H1 (cell line): Measurements from ENCODE around the gene DOCK9. TPM values are rescaled to one million over a fixed set of nuclear protein-coding genes. Genes with fewer than 3 reads are reported as not detected.

Source experiments
- CTCF ChIA-PET: fragments of 300-600 bp; sonication (Branson Sonifier 250); formaldehyde crosslinking; loops from one replicate; lab custom pipeline; 2021; ENCODE audit not compliant: partially characterized antibody; lab: Charles Lee
- POLR2A ChIA-PET: fragments of 300-600 bp; sonication (Branson Sonifier 250); formaldehyde crosslinking; loops from one replicate; lab custom pipeline; 2021; ENCODE audit warnings: inconsistent platforms; ENCODE audit not compliant: partially characterized antibody; lab: Charles Lee
- DNase-seq, 2 experiments: peaks; one replicate each; pipeline versions ENCODE4 v3.0.0 to v3.0.0-alpha.2; 2010 to 2022; ENCODE audit warnings: low spot score in 2 of 2, low read depth in 1 of 2, mixed read lengths in 1 of 2
- FAIRE-seq: peaks from 2 replicates; lab custom pipeline; 2011; peaks lifted over from hg19 to GRCh38; lab: Jason Lieb, UNC
- H2AFZ ChIP-seq: 2 replicates; pipeline ENCODE4 v1.8.1; 2012; ENCODE audit warnings: low read length, inconsistent platforms
- H2AK5ac ChIP-seq: 2 replicates; pipeline ENCODE4 v1.6.1; 2013; ENCODE audit warnings: low read depth, low read length
- H2BK120ac ChIP-seq: replicated peaks from 2 replicates; pipeline ENCODE3; 2013; ENCODE audit warnings: low read depth, low read length, inconsistent platforms
- H2BK12ac ChIP-seq: 2 replicates; pipeline ENCODE4 v1.6.1; 2013; ENCODE audit warnings: low read depth, low read length
- H2BK15ac ChIP-seq: 2 replicates; pipeline ENCODE4 v1.6.1; 2013; ENCODE audit warnings: low read length
- H2BK20ac ChIP-seq: 2 replicates; pipeline ENCODE4 v1.6.1; 2013; ENCODE audit warnings: low read length
- H2BK5ac ChIP-seq: 2 replicates; pipeline ENCODE4 v1.6.1; 2013; ENCODE audit warnings: low read depth, low read length
- H3K14ac ChIP-seq: 2 replicates; pipeline ENCODE4 v1.6.1; 2013; ENCODE audit warnings: inconsistent platforms; ENCODE audit not compliant: insufficient read length
- H3K18ac ChIP-seq: 2 replicates; pipeline ENCODE4 v1.6.1; 2013; ENCODE audit warnings: low read length; ENCODE audit errors: extremely low read depth
- H3K23ac ChIP-seq: 2 replicates; pipeline ENCODE4 v1.6.1; 2013; ENCODE audit warnings: inconsistent platforms; ENCODE audit not compliant: insufficient read length
- H3K23me2 ChIP-seq: 2 replicates; pipeline ENCODE4 v1.6.1; 2013; ENCODE audit warnings: low read depth, low read length
- H3K27ac ChIP-seq: 2 replicates; pipeline ENCODE4 v1.6.1; 2011; ENCODE audit warnings: low read depth, low read length, inconsistent platforms
- H3K27me3 ChIP-seq, 4 experiments: replicated peaks in 1 of 4; 1 replicate in 1 of 4; 2 replicates in 3 of 4; pipeline versions ENCODE4 v1.6.1 to v1.8.1; 2011 to 2013; ENCODE audit warnings: low read length in 3 of 4, mild to moderate bottlenecking in 3 of 4, inconsistent platforms in 2 of 4, mixed read lengths in 2 of 4, moderate library complexity in 1 of 4; ENCODE audit not compliant: control insufficient read depth in 3 of 4, insufficient read depth in 3 of 4; ENCODE audit errors: extremely low read depth in 1 of 4
- H3K36me3 ChIP-seq, 4 experiments: 2 replicates each; pipeline versions ENCODE4 v1.6.1 to v1.8.1; 2011 to 2013; ENCODE audit warnings: mild to moderate bottlenecking in 4 of 4, low read length in 3 of 4, moderate library complexity in 2 of 4, control low read depth in 1 of 4, inconsistent platforms in 1 of 4; ENCODE audit not compliant: insufficient read depth in 4 of 4, control insufficient read depth in 2 of 4
- H3K4ac ChIP-seq: replicated peaks from 2 replicates; pipeline ENCODE3; 2013; ENCODE audit warnings: low read length, low read depth, mixed read lengths, inconsistent platforms; ENCODE audit not compliant: insufficient read length
- H3K4me1 ChIP-seq, 4 experiments: replicated peaks in 1 of 4; 1 replicate in 1 of 4; 2 replicates in 3 of 4; pipeline versions ENCODE4 v1.6.1 to v1.8.1; 2011 to 2013; ENCODE audit warnings: low read length in 3 of 4, inconsistent platforms in 2 of 4, mixed read lengths in 1 of 4; ENCODE audit not compliant: insufficient read depth in 4 of 4, control insufficient read depth in 3 of 4
- H3K4me2 ChIP-seq, 2 experiments: 2 replicates each; pipeline versions ENCODE4 v1.6.1 to v1.8.1; 2011 to 2013; ENCODE audit warnings: low read depth in 2 of 2, low read length in 2 of 2, control low read depth in 1 of 2, inconsistent platforms in 1 of 2, mild to moderate bottlenecking in 1 of 2; ENCODE audit not compliant: insufficient read depth in 1 of 2
- H3K4me3 ChIP-seq, 4 experiments: fragments of 200-600, 300-600 bp in 1 of 4; sonication (generic), shearing (Covaris generic), sonication (Bioruptor Twin) in 1 of 4; 2 replicates each; pipeline versions ENCODE4 v1.5.1 to v1.8.1; 2011 to 2016; ENCODE audit warnings: low read length in 4 of 4, low read depth in 3 of 4, control low read depth in 2 of 4, inconsistent platforms in 2 of 4, mild to moderate bottlenecking in 2 of 4, mixed read lengths in 1 of 4, moderate library complexity in 1 of 4; ENCODE audit not compliant: insufficient read depth in 2 of 4; ENCODE audit errors: extremely low read depth in 1 of 4
- H3K56ac ChIP-seq: replicated peaks from 2 replicates; pipeline ENCODE3; 2013; ENCODE audit warnings: low read depth, mild to moderate bottlenecking, mixed read lengths, low read length, inconsistent platforms; ENCODE audit not compliant: insufficient read length
- H3K79me1 ChIP-seq: 2 replicates; pipeline ENCODE4 v1.6.1; 2013; ENCODE audit warnings: low read depth, low read length, control low read depth
- H3K79me2 ChIP-seq, 2 experiments: 2 replicates each; pipeline versions ENCODE4 v1.6.1 to v1.8.1; 2012 to 2013; ENCODE audit warnings: low read length in 2 of 2, mild to moderate bottlenecking in 2 of 2, inconsistent platforms in 1 of 2; ENCODE audit not compliant: insufficient read depth in 2 of 2, control insufficient read depth in 1 of 2
- H3K9ac ChIP-seq, 4 experiments: replicated peaks in 1 of 4; 1 replicate in 1 of 4; 2 replicates in 3 of 4; pipeline versions ENCODE4 v1.6.1 to v1.8.1; 2011 to 2013; ENCODE audit warnings: low read depth in 3 of 4, low read length in 3 of 4, control low read depth in 2 of 4, mild to moderate bottlenecking in 2 of 4, moderate library complexity in 2 of 4, inconsistent platforms in 1 of 4; ENCODE audit errors: extremely low read depth in 1 of 4
- H3K9me3 ChIP-seq, 2 experiments: 2 replicates each; pipeline versions ENCODE4 v1.6.1 to v1.8.1; 2012 to 2013; ENCODE audit warnings: mild to moderate bottlenecking in 2 of 2, moderate library complexity in 2 of 2, control low read depth in 1 of 2, inconsistent platforms in 1 of 2, low read depth in 1 of 2, low read length in 1 of 2, mixed read lengths in 1 of 2; ENCODE audit not compliant: insufficient read depth in 2 of 2
- H4K20me1 ChIP-seq, 2 experiments: replicated peaks in 1 of 2; 2 replicates each; pipeline versions ENCODE3 to v1.8.1; 2011 to 2013; ENCODE audit warnings: inconsistent platforms in 2 of 2, low read length in 2 of 2, mild to moderate bottlenecking in 1 of 2; ENCODE audit not compliant: insufficient read depth in 2 of 2, control insufficient read depth in 1 of 2
- H4K5ac ChIP-seq: 2 replicates; pipeline ENCODE4 v1.6.1; 2013; ENCODE audit warnings: low read length, low read depth, mixed read lengths, inconsistent platforms; ENCODE audit not compliant: insufficient read length
- H4K8ac ChIP-seq: 2 replicates; pipeline ENCODE4 v1.8.0; 2013; ENCODE audit warnings: mild to moderate bottlenecking, moderate library complexity, low read length, inconsistent platforms; ENCODE audit not compliant: insufficient read depth; ENCODE audit errors: extremely low read depth
- H4K91ac ChIP-seq: replicated peaks from 2 replicates; pipeline ENCODE3; 2013; ENCODE audit warnings: low read length, mixed read lengths, inconsistent platforms; ENCODE audit not compliant: insufficient read length
- BACH1 ChIP-seq: IDR thresholded peaks from 2 replicates; pipeline ENCODE4 v1.6.1; 2012; ENCODE audit warnings: low read length, improper control_type of control experiment
- CBX5 ChIP-seq: fragments of 300-800, 300-1000 bp; sonication (generic); IDR thresholded peaks from 2 replicates; pipeline ENCODE4 v1.7.1; 2016; ENCODE audit warnings: antibody characterized with exemption, low read length, low read depth
- FOSL1 ChIP-seq: IDR thresholded peaks from 2 replicates; pipeline ENCODE4 v1.6.1; 2011; ENCODE audit warnings: mild to moderate bottlenecking, low read depth, low read length, moderate library complexity; ENCODE audit not compliant: insufficient read depth
- GABPA ChIP-seq: IDR thresholded peaks from 2 replicates; pipeline ENCODE4 v1.6.1; 2011; ENCODE audit warnings: mild to moderate bottlenecking, low read length, moderate library complexity, borderline replicate concordance; ENCODE audit not compliant: insufficient read depth
- GTF2F1 ChIP-seq: IDR thresholded peaks from 2 replicates; pipeline ENCODE4 v1.6.1; 2012; ENCODE audit warnings: low read depth, low read length, improper control_type of control experiment, borderline replicate concordance
- SIRT6 ChIP-seq: IDR thresholded peaks from one replicate; pipeline ENCODE4 v1.7.1; 2012; ENCODE audit warnings: low read length, inconsistent platforms
- SP4 ChIP-seq: IDR thresholded peaks from 2 replicates; pipeline ENCODE4 v1.6.1; 2012; ENCODE audit warnings: low read length, inconsistent platforms
- WGBS, 2 experiments: shearing (Covaris generic) in 1 of 2; methylation state at CpG; one replicate each; pipeline versions ENCODE4 v1.1.6 to v1.1.7; 2013 to 2015; ENCODE audit warnings: low lambda C conversion rate in 2 of 2, mixed read lengths in 2 of 2, inconsistent platforms in 1 of 2, low coverage in 1 of 2, missing lambda C conversion rate in 1 of 2; ENCODE audit not compliant: insufficient replicate concordance in 2 of 2, insufficient coverage in 1 of 2, insufficient read length in 1 of 2; ENCODE audit errors: extremely low coverage in 1 of 2, missing lambda C conversion rate in 1 of 2; 5-methylcytosine and 5-hydroxymethylcytosine counted together
- polyA plus RNA-seq, 7 experiments: library from polyadenylated mRNA; depleted of rRNA in 3 of 7; stranded (reverse) in 5 of 7; unstranded in 2 of 7; fragments of >200 nt in 5 of 7; fragments of 200-250 nt in 2 of 7; gene quantifications; 1 replicate in 5 of 7; 2 replicates in 1 of 7; 4 replicates in 1 of 7; pipeline versions ENCODE4 v1.2.1 to v1.2.3, GENCODE V29; 2011 to 2013; ENCODE audit warnings: missing spikeins in 2 of 7, mixed read lengths in 2 of 7
- total RNA-seq: library from RNA; stranded (reverse); fragmentation: NEBNext Ultra II Directional; extraction: Animal tissue kit (Norgen Biotek cat#: 25700); gene quantifications from 2 replicates; pipeline ENCODE4 v1.2.1, GENCODE V29; 2021
- TF ChIP-seq, protein P1 (sequence below): IDR thresholded peaks from 2 replicates; pipeline ENCODE4 v1.6.1; 2011; ENCODE audit warnings: low read length, improper control_type of control experiment

DOCK9 gene
- total and polyA plus RNA-seq, 2 of the 8 experiments (the other 6 are each of a cell fraction or from before 2014, with no cell fraction given) = 21.6 to 31.5 TPM

DNA sequence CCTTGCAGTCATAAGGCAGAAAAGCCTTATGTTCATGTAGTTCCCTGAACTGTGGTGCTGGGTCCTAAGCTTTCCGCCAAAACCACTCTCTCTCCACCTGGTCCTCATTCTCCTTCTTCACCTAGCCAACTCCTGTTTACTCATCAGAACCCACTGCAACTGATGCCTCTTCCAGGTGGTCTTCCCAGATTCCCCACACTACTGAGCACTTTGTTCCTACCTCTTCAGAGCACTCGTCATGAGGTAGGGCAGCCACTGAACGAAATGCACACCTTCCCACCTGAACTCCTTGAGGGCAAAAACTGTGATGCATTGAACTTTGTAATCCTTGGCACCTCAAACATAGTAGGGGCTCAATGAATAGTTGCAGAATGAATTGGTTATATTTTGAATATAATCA lies 100.4 kb downstream of the DOCK9 start:
- 88% methylated on average over 3 of the region's 3 CpGs; no CpG with 5 or more reads in 1 of the 2 experiments for WGBS, 2 experiments
- Histone ChIP-seq H3K4me3 (no peak overlapping the region), H2BK12ac (peak overlapping the region; percentile 65; the same call in 1 of the 2 replicates), H3K27me3 (no peaks in the 10 kb centered on the region), H3K9ac (no peak overlapping the region), H3K4me2 (no peak overlapping the region), H2AK5ac (no peak overlapping the region), H3K9me3 (peaks cover 11 to 13% of the 10 kb centered on the region in 2 experiments), H3K23me2 (no peaks in the 10 kb centered on the region), H3K79me2 (no peaks in the 10 kb centered on the region), H4K5ac (no peak overlapping the region), H3K4me1 (peaks cover 2 to 14% (median 13%) of the 10 kb centered on the region in 4 experiments; a peak in 5 of 7 replicates), H3K23ac (no peak overlapping the region), H2AFZ (no peak overlapping the region), H3K14ac (no peak overlapping the region), H3K79me1 (no peaks in the 10 kb centered on the region), H2BK120ac (no peak overlapping the region), H4K91ac (no peak overlapping the region), H4K20me1 (no peaks in the 10 kb centered on the region), H3K4ac (no peak overlapping the region), H3K27ac (no peak overlapping the region), H2BK5ac (0 out of 2 replicates have a peak overlapping the region, but pooled peaks have one; percentile 4), H4K8ac (no peak overlapping the region), H3K36me3 (peaks cover 0 to 11% (median 3%) of the 10 kb centered on the region in 4 experiments; a peak in 3 of 8 replicates), H2BK15ac (no peak overlapping the region), H3K18ac (0 out of 2 replicates have a peak overlapping the region, but pooled peaks have one; percentile 43), H2BK20ac (no peak overlapping the region), H3K56ac (no peak overlapping the region)
- ChIA-PET POLR2A (interaction anchor here (0.6 kb wide), 1 partner anchor 286 kb away, joined by 3 read pairs; no protein-coding TSS in a partner anchor), CTCF (interaction anchor here (1.3 to 10.1 kb wide), 2 partner anchors 10 to 156 kb away, joined by 7 to 71 read pairs; no protein-coding TSS in a partner anchor)
- no peak for DNase-seq
- TF ChIP-seq CBX5 (no peak), BACH1 (no peak), SIRT6 (no peak), GTF2F1 (no peak), FOSL1 (no peak), GABPA (no peak), SP4 (no peak)
- TF ChIP-seq, protein P1, sequence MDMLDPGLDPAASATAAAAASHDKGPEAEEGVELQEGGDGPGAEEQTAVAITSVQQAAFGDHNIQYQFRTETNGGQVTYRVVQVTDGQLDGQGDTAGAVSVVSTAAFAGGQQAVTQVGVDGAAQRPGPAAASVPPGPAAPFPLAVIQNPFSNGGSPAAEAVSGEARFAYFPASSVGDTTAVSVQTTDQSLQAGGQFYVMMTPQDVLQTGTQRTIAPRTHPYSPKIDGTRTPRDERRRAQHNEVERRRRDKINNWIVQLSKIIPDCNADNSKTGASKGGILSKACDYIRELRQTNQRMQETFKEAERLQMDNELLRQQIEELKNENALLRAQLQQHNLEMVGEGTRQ = no peak
- FAIRE-seq = no peak
